ENCODE results near the gene PPFIA3.
"Not testable (repeated sequence)": the region's sequence is repeated elsewhere in the genome, so short reads cannot be mapped to it uniquely, and the experiment has no call there.

PPFIA3 gene

DNA sequence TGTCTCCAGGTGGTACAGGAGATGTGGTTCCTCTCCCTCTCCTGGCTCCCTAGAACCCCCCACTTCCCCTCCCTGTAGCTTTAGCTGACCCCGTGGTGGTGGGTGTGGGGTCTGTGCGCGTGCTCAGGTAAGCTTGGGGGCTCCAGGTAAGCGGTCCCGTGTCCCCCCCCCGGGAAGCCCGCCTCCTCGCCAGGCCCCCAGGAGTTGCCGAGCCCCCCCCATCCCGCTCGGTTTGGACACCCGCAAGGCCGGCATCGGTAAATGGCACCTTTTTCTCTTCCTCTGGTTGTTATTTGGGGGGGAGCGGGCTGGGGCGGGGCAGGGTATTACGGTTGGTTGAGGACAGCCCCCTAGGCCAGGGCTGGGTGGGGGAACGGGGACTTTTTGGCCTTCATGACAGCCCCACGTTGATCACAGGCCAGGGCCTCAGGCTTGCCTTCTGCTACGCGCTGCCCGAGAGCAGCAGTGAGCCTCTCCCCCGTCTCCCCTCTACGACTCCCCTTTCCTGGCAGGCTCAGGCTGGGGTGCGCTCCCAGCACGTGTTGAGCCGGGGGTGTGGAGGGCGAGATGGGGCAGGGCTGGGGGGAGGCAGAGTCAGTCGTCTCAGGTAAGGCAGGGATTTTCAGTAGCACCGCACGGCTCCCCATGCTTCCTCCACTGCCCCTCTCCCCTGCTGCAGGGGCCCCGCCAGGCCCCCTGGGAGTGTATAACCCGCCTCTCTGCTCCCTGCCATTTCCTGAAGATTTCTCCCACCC, 15.8 kb upstream of the PPFIA3 start:
- no peak for ATAC-seq

DNA sequence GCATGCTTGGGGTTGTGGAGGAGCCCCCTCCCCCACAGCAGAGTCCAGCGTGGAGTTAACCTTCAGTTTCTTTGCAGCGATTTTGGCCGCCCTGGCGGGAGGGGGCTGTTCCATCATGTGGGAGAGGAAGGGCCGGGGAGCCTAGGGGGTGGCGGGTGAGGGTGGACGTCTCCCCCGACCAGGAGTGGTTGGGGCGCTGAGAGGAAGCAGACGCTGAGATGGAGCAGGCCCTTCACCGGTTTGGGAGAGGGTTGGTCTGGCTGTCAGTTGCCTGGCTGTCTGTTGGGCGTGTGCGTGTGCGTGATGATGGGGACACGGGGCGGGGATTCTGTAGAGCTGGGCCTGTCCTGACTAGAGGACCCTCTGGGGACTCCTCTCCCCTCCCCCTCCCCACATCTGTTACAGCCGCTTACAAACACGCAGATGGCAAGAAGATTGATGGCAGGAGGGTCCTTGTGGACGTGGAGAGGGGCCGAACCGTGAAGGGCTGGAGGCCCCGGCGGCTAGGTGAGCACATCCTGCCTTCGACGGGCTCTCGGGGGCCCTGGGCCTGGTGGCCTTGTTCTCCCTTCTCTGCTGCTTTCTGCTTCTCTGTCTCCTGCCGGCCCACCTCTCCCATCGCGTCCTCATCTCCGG, 15.0 kb upstream of the PPFIA3 start:
- ATAC-seq, result no peak

DNA sequence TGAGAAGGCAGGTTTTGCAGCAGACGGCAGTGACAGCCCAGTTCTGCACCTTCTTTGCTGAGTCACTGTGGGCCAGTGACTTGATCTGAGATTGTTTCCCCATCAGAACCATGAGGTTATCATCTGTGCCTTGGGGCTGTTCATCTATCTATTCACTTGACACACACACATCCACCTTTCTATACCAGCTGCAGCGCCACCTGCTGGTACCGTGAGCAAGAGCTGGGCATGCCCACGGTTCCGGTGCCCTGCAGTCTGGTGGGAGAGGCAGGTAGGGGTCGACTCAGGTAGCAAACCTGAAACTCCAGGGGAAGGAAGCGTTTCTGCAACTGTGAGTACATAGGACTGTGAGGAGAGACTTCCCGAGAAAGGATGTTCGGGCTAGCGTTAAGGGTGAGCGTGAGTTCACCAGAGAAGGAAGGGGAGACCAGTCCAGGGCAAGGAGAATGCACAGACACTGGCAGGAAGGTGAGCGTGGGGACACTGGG, 12.7 kb upstream of the PPFIA3 start:
- ATAC-seq, result peak; percentile 80 to 84

DNA sequence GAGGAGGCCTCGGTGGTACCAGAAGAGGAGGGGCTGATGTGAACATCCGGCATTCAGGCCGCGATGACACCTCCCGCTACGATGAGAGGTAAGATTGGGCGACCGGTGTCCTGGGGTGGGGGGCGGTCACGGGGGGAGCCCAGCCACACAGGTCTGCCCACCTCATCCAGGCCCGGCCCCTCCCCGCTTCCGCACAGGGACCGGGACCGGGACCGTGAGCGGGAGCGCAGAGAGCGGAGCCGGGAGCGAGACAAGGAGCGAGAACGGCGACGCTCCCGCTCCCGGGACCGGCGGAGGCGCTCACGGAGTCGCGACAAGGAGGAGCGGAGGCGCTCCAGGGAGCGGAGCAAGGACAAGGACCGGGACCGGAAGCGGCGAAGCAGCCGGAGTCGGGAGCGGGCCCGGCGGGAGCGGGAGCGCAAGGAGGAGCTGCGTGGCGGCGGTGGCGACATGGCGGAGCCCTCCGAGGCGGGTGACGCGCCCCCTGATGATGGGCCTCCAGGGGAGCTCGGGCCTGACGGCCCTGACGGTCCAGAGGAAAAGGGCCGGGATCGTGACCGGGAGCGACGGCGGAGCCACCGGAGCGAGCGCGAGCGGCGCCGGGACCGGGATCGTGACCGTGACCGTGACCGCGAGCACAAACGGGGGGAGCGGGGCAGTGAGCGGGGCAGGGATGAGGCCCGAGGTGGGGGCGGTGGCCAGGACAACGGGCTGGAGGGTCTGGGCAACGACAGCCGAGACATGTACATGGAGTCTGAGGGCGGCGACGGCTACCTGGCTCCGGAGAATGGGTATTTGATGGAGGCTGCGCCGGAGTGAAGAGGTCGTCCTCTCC, 11.5 kb upstream of the PPFIA3 start:
- ATAC-seq, result no peak

DNA sequence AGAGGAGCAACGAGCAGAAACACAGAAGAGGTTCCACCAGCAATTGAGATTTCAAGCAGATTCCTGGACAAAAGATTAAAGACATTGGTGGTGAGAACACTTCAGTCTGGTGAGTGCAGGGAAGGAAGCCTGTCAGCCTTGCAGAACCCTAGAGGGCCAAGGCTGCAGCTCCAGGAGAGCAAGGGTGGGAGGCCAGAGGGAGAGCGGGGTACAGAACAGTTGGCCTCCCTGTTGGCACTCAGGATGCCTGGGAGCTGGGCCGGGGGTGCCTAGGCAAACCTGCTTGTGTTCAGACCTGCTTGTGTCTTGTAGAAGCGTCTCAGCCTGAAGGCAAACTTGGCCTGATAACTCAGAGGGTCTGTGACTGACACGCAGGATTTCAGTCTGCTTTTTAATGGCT, 10.3 kb upstream of the PPFIA3 start:
- no peak for ATAC-seq

DNA sequence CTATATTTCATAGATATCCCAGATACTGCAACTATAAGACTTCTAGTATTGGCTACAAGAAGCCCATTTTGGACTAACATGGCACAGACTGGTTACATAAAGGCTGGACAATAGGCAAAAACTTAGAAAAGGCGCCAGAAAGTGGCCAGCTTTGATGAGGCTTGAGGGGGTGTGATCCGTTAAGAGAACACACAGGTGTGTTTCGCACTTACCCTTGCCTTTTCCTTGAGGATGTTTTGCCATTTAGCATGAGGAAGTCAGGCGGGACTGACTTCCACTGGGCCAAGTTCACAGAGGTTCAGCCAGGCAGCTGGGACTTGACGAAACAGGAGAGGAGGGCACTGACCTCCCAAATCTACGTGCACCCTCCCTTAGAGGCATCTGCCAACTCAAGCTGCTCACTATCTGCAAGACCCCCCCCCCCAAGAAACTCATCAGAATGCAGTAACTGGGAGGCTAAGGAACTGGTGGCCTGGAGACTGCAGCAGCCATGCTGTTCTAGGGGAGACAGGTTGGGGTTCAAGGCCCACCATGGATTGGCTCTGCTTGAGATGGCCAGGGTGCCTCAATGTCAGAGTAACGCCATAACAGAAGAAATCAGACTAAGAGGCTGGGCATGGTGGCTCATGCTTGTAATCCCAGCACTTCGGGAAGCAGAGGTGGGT, 9.6 kb upstream of the PPFIA3 start:
- no peak for ATAC-seq

DNA sequence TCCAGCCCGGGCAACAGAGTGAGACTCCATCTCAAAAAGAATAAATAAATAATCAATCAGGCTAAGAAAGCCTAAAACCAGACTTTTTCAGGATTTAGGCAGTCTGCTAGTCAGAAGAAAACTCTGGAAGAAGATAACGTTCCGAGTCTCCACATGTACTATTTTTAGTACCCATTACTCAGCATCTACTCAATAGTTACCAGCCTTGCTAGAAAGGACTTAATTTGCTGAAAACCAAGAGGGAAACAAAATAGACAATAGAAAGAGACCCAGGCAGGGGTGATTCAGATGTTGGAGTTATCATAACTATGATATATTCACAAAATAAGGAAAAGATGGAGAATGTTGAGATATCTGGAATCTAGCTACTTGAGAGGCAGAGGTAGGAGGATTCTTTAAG, 8.8 kb upstream of the PPFIA3 start:
- no peak for ATAC-seq

DNA sequence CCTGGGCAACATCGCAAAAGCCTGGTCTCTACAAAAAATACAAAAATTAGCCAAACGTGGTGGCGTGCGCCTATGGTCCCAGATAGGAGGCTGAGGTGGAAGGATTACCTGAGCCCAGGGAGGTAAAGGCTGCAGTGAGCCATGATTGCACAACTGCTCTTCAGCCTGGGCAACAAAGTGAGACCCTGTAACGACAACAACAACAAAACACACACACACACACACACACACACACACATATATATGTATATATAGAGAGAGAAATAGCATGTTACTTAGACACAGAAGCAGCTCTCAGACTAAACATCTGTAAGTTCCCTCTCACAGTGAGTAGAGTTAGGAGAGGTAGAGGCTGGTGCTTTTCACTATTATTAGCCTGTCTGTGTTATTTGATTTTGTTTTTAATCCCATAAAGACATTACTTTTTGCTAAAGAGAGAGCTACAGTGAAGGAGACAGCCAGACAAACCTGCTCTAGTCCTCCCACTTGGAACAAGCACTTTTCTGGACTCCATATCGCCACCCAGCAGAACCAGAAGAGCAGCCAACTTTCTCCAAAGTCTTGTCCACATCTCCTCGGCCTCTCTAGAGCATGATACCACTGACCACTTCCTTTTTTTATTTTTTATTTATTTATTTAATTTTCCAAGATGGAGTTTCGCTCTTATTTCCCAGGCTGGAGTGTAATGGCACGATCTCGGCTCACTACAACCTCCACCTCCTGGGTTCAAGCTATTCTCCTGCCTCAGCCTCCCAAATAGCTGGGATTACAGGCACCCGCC, 7.9 kb upstream of the PPFIA3 start:
- no peak for ATAC-seq

DNA sequence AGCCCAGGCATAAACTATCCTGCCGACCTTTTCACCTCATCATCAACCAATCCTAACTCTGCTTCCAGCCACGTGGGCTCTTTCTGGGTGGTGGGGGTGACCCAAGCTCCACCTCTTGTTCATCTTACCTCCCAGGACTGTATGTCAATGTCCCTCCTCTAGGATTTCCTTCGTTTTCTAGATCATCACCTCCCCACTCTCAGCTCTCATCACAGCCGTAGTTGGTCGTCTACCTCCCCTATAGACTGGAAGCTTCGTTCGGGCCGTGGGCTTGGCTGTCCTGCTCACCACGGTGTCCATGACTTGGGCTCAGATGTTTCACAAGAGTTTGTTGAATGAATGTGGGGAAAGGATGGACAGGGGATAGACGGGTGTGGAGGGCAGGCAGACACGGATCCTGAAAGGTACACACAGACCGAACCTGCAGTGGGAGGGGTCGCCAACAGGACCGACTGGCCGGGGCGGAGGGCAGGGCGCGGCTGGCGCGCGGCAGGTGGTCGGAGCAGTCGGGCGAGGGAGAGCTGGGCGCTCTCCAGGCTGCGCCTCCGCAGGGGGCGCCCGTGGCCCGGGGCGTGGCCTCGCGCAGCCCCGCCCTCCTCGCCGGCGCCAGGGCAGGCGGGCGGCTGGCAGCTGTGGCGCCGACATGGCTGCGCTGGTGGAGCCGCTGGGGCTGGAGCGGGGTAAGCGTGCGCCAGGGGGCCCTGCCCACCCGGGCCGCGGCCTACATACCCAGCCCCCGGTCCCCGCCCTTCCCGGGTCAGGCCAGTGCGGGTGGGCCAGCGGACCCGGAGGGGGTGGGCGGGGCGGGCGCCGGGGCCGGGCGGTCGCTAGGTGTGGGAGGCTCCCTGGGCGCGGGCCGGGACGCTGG, 5.3 kb upstream of the PPFIA3 start, which contains the start of gene LIN7B:
LIN7B (plus strand) TSS at position 609 of the 868 bp plus-strand sequence; CDS start at position 644, 35 bp downstream.
- ATAC-seq, result peak; percentile 67 to 70

DNA sequence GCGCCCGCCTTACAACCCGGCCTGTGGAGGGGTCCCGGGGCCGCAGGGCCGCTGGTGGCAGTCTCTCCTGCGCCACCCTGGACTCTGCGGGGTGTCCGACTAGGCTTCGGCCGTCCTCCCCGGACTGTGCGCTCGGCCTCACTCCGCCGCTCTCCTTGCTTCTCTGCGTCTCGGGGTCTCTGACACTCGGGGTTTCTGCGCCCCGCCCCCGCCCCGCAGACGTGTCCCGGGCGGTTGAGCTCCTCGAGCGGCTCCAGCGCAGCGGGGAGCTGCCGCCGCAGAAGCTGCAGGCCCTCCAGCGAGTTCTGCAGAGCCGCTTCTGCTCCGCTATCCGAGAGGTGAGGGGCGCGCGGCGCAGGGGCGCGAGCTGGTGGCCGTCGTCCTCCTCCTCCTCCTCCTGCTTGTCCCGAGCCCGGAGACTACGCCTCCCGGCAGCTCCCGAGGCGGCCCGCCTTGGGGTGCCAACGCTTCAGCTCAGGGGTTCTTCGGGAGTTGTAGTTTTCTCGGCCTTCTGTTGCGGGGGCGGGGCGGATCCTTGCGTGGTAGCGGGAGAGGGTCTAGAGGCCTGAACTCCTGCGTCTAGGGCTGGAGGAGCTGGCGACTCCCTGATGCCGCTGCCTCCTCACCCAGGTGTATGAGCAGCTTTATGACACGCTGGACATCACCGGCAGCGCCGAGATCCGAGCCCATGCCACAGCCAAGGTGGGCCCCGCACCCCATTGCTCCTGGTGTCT, 4.5 kb upstream of the PPFIA3 start:
- ATAC-seq, result no peak

DNA sequence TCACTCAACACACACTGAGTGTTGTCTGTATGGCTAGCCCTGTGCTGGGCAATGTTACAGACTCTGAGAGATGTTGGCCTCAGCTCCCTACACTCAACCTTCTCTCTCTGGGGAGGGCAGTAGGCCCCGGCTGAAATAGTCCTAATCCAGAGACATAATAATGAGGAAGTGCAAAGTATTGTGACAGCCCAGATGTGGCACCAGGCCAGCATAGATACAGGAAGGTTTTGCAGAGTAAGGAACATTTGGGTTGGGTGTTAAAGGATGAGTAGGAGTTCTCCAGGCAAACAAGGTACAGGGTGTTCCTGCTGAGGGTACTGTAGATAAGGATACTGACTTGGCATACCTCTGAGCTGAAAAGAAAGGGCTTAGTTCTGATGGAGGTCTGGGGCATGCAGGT, 2.8 kb upstream of the PPFIA3 start:
- ATAC-seq, result no peak

DNA sequence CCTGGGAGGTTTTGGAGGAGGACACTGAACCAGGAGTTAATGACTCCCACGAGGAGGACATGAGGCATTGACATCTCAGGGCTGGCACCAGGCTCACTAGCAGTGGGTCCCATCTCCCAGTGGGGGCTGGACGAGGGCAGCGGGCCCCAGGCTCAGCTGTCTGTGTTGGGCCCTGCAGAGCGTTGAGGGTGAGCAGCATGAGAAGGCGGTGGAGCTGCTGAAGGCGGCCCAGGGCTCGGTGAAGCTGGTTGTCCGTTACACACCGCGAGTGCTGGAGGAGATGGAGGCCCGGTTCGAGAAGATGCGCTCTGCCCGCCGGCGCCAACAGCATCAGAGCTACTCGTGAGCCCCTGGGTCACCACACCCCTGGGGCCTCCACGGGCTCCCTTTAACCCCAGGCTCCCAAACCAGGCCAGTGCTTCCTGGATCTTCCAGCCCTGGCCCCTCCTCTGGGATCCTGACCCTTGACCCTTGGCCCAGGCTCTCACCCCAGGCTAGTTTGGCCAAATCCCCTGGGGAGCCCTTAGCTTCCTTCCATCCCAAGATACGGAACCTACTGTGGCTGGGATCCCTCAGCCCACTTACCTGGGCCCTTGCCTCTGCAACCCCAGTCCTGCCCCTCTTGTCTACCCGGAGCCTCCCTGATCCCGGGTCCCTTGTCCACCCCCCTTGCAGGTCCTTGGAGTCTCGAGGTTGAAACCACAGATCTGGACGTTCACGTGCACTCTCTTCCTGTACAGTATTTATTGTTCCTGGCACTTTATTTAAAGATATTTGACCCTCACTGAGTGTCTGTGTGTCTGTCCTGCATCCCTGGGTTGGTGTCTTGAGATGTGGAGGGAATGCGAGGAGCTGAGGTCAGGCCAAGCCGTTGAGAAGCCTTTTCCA, 1.4 kb upstream of the PPFIA3 start:
- no peak for ATAC-seq

DNA sequence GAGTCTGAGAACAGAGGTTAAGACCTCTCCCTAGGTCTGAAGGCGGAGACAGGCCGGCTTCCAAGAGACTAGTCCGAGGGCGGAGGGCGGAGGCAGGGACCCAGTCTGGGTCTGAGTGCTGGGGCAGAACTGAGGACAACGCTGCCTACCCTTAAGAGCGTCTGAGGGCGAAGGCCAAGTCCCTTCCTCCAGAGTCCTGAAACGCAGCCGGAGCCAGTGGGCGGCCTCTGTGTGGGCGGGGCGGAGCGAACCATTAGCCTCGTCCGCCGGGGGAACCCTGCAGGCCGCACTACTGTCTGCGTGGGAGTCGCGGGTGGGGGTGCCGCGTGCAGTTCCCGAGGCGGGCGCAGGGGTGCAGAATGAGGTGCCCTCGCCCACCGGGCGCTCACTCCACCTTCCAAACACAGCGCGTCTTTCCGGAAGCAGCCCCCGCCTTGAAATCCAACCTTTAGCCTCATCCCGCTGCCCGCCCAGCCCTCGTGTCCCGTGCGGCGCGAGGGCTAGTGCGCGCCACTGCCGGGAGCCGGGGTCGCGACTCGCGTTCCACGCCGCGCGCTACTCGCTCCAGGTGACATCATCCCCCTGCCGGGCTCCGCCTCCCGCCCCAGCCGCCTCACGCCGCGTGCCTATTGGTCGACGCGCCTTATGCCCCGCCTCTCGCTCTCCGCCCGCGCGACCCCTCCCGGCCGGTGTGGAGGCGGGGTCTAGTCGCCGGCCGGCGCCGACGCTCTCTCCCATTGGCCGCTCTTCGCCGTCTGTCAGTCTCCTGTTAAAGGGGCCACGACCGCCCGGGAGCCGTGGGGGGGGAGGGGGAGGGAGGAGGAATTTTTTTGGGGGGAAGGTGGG, 556 bp upstream of the PPFIA3 start, which contains the start of gene C19orf73:
C19orf73 (minus strand) TSS at position 579 of the 846 bp plus-strand sequence; CDS start at position 458, 121 bp downstream.
- peak; percentile 80 to 82 for ATAC-seq

DNA sequence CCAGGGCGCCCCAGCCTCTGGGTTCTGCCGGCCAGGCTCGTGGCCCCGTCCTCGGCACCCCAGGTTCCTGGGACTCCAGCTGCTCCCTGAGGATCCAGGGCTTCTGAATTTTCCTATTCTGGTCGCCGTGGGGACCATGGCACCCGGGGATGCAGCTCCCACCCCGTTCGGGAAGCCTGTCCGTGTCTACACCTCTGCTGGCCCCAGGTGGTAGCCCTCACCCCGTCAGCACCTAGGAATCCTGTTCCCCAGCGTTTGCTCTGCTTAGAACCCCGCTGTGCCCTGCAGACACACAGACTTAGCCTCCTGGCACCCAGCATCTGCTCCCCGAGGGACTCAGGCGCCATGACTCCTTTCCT, 960 bp downstream of the PPFIA3 start:
- ATAC-seq, result no peak

DNA sequence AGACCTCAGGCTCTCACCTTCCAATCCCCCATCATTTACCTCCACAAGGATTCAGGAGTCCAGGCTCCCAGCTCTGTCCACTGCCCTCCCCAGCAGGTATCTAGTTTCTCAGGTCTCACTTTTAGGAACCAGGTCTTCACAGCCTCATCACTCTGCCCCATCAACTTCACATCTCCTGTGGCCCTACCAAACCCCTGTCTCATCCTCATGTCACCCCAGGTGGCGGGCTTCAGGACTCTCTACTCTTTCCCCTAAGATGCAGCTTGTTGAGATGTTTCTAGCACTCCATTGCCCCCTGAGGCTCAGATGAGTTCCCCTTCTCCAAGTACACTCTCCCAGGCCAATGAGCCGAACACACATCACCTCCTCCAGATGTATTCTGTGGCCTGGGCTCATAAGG, 1.5 kb downstream of the PPFIA3 start:
- ATAC-seq, result no peak

DNA sequence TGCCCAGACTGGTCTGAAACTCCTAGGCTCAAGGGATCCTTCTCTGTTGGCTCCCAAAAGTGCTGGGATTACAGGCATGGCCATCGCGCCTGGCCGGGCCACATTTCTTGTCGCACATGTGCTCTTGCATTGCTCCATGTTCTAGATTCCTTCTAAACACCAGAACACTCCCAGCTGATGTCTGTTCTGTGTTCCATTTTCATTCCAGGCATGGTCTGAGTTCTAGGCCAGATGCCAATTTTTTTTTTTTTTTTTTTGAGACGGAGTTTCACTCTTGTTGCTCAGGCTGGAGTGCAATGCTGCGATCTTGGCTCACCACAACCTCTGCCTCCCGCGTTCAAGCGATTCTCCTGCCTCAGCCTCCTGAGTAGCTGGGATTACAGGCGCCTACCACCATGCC, 2.5 kb downstream of the PPFIA3 start:
- ATAC-seq, result not testable (repeated sequence)

DNA sequence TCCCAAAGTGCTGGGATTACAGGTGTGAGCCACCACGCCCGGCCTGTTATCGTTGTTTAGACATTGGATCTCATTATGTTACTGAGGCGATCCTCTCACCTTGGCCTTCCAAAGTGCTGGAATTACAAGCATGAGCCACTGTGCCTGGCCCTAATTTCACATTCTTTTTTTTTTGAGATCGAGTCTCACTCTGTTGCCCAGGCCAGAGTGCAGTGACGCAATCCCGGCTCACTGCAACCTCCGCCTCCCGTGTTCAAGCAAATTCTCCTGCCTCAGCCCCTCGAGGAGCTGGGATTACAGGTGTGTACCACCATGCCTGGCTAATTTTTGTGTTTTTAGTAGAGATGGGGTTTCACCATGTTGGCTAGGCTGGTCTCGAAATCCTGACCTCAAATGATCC, 3.9 kb downstream of the PPFIA3 start:
- not testable (repeated sequence) for ATAC-seq

Data from activated CD4-positive, CD25-positive, alpha-beta regulatory T cell treated with anti-CD3 and anti-CD28 coated beads, Interleukin-2, amount 50 U/mL, for 24 hours (primary cell).